Right lobe of liver (tissue), 4 donors: ENCODE measurements around the gene MYO5A.

Experiments used
- POLR2A ChIP-seq: fragments of 450-650 bp; IDR thresholded peaks from one replicate; pipeline ENCODE4 v1.6.1; 2017; ENCODE audit warnings: antibody characterized with exemption, mild to moderate bottlenecking
- TF ChIP-seq, protein P1 (sequence below), 4 donors: fragments of 200-600 bp in 3 of 4; fragments of 450-650 bp in 1 of 4; IDR thresholded peaks; one replicate each; pipeline versions ENCODE4 v1.5.1 to v1.8.0; 2016 to 2022; ENCODE audit warnings: antibody characterized with exemption in 4 of 4, mild to moderate bottlenecking in 2 of 4
- donor health status: DM: no; HTN: no; CAD: no.
- donor health status: DM: no; HTN: no; CAD: no.
- donor health status: DM: no; HTN: yes; CAD: no.

DNA sequence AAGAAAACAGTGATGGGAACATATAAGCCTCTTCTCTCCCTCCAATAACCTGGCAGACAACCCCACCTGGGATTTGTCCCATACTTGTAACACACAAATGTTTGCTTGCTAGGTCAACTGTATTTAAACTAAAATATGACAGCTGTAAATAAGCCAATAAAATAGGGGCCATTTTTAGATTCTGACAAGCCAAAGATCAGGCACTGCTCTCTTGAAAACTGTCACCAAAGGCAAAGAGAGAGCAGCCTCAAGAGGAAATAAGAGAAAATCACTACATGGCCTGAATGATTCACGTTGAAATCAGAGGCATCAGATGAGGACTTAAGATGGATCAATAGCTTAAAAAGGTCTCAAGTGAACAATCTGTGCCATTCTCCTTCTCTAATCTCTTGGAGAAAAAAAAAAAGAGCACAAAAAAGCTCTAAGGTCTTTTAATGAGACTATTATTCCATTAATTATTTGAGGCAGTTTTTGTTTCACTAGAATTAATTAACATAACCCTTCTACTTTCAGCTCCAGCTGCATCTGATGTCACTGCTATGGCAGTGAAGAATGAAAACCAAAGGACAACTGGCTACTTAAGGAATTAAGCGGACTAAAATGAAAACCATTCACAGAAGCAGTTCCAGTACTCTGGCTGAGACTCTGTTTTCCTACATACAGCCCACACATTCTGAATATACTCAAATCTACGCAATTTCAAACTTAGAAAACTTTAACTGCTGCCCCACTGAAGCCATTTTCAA is 19.0 kb downstream of the MYO5A start:
- TF ChIP-seq, protein P1, sequence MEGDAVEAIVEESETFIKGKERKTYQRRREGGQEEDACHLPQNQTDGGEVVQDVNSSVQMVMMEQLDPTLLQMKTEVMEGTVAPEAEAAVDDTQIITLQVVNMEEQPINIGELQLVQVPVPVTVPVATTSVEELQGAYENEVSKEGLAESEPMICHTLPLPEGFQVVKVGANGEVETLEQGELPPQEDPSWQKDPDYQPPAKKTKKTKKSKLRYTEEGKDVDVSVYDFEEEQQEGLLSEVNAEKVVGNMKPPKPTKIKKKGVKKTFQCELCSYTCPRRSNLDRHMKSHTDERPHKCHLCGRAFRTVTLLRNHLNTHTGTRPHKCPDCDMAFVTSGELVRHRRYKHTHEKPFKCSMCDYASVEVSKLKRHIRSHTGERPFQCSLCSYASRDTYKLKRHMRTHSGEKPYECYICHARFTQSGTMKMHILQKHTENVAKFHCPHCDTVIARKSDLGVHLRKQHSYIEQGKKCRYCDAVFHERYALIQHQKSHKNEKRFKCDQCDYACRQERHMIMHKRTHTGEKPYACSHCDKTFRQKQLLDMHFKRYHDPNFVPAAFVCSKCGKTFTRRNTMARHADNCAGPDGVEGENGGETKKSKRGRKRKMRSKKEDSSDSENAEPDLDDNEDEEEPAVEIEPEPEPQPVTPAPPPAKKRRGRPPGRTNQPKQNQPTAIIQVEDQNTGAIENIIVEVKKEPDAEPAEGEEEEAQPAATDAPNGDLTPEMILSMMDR (IDR thresholded peaks at IDR 0.05), result no peak
- no peak for TF ChIP-seq POLR2A
